NCI-H2107 treated with DMSO at 0.1 percent for 48 hours (cell line): ENCODE data around the gene LIN7A.
"Not testable (repeated sequence)": the region's sequence is repeated elsewhere in the genome, so short reads cannot be mapped to it uniquely, and the experiment has no call there.

Source experiments
- DNase-seq: peaks from one replicate; lab custom pipeline; 2025; ENCODE audit not compliant: unreplicated experiment; lab: John Stamatoyannopoulos, UW

The LIN7A gene

DNA sequence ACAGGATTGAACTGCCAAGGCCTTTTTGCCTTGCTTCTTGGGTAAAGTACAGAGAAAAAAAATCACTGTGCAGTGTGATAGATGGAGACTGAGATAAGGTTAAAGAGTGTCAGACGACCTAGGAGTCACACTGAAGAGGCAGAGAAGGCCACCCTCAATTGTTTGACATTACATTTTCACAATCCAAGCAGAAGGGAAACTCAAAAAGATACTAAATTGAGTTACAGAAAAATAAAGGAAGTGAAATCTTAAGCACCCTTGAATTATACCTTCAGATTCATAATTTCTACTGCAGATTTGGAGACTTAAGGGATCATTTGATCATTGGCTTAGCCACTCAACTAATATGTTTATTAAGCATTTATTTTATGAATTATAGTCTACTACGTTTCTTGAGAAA, 123.9 kb downstream of the LIN7A start:
- DNase-seq: no peak

DNA sequence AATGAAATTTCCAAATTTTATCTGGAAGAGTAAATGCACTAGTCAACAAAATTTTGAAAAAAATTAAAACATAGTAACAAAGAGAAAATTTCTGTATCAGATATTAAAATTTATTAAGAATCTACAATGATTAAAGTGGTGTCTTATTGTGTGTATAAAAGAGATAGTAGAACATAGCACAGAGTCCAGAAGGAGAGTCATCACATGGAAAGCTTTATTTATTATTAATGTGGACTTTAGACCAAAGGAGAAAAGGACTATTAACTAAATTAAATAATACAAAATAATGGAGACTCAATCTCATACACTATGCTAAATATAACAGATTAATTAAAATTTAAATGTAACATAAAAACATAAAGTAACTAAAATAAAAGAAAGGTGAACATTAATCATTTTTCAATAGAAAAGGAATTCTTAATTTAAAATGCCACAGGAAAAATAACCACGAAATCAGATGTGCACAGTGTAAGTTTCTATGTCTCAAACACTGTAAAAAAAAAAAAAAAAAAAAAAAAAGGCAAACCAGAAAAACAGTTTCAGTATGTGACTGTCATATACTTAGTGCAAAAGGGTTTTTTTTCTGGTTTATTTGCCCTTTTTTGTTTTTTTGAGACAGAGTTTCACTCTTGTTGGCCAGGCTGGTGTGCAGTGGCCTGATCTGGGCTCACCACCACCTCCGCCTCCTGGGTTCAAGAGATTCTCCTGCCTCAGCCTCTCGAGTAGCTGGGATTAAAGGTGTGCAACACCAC, 125.6 kb downstream of the LIN7A start:
- no peak for DNase-seq

DNA sequence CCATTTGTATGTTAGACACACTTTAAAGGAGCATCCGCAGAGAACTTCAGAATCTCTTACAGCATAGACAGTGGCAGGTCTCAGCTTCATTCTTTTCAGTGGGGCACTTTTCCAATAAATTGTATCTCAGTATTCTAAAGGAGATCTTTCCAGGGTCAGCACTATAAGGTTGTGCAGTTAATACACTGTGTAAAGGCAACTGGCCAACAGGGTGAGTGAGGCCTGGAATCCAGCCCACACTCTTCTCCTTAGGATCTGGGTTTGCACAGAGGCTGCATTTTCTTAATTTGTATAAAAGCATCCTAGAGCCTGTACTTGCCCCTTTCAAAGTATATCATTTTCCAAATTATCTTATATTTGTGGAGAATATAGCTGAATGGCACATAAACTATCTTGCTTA, 126.9 kb downstream of the LIN7A start:
- DNase-seq: no peak

DNA sequence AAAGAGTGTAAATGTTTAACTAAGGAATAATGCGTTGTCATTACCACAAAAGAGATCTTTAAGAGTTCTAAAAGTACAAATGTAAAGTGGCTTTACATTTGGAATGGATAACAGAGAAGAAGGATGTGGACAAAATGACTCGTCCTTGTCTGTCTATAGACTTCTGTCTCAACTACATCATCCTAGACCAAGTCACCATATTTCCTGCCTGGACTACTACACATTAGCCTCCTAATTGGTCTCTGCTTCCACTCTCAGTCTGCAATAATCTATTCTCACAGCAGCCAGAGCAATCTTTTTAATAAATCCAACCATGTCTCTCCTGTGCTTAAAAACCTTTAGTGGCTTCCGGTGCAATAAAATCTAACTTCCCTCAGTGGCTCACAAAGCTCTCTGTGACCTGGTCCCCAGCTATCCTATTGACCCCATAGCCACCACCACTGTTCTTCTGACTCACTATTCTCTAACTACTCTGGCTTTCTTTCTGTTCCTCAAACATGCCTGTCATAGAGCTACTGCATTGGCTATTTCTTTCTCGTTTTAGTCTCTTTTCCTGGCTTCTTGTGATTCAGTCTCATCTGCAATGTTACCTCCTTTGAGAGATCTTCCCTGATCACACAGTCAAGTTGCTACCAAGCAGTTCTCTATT, 130.0 kb downstream of the LIN7A start:
- DNase-seq: no peak

DNA sequence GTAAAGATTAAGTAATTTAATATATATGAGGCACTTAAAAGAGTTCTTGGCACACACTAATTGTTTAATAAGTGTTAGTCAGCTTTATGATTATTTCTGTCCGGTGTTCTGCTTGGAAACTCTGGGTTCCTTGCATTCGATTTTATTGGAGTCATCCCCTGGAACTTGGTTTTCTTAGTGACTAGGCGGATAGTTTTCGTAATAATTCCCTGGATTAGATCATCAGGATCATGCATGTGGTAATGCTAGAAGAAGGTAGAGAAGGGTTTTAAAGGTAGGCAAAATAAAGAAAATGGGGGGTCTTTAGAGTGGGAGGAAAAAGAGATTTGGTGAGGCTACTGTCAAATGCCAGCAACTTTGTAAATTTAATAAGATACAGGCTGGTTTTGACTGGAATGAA, 132.6 kb downstream of the LIN7A start:
- DNase-seq: no peak

DNA sequence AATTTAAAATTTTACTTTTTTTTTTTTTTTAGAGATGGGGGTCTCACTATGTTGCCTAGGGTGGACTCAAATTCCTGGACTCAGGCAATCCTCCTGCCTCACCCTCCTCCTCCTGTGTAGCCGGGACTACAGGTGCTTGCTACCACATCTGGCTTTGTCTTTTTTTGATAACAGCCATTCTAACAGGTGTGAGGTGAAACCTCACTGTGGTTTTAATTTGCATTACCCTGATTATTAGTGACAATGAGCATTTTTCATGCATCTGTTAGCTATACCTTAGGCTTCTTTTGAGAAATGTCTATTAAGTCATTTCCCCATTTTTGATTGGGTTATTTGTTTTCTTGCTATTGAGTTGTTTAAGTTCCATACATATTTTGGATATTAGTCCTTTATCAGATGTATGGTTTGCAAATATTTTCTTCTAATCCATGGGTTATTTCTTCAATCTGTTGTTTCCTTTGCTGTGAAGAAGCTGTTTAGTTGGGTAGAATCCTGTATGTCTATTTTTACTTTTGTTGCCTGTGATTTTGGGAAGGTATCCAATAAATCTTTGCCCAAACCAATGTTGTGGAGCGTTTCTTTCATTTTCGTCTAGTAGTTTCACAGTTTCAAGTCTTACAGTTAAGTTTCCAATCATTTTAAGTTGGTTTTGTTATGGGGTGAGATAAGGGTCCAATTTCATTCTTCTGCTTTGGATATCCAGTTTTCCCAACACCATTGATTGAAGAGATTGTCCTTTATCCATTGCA, 134.9 kb downstream of the LIN7A start:
- no peak for DNase-seq

DNA sequence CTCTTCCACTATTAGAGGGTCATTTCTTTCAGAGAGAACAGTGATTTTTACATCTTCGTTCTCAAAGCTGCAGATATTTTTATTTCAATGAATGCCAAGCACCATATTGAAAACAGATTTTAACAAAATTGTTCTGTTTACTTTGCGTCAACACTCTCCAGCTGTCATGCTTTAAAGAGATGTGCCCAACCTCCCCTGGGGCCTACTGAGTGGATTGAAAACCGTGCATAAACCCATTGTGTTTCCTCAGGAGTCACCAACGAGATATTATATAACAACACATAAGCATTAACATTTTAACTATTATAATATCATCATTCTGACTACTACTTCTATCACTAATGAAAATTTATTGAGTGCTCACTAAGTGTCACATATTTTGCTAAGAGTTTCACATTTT, 139.5 kb downstream of the LIN7A start:
- DNase-seq: peak; percentile 30

DNA sequence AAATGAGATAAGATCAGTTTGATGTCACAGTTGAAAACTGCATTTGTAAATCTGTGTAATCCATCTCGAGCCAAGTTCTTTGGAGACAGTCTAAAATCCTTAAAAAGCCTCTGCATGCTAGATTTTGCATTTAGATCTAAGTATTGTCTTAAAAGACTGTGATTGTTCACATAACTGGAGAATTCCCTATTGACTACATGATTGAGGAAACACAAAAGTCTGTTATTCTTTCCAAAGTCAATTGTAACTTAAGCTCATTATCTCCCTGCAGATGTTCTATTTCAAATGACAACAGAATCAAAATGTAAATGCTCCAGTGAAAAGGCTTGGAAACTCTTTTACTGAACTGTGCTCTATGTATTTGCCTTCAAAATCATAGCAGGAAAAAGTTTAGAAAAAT, 143.2 kb downstream of the LIN7A start:
- DNase-seq: no peak

DNA sequence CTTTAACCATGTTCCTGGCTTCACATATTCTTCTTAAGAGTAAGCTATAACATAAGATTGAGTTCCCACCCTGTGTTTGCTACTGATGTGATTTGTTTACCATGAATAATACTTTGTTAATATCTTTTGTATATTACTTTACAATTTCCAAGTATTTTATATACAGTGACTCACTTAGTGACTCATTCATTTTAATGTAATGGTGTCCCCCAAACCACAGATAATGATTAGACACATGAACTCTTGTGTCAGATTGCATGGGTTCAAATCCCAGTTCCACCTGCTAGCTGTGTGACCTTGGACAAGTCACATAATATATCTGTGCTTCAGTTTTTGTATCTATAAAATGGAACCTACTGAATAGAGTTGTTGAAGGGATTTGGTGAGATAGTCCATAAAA, 144.9 kb downstream of the LIN7A start:
- DNase-seq: no peak

DNA sequence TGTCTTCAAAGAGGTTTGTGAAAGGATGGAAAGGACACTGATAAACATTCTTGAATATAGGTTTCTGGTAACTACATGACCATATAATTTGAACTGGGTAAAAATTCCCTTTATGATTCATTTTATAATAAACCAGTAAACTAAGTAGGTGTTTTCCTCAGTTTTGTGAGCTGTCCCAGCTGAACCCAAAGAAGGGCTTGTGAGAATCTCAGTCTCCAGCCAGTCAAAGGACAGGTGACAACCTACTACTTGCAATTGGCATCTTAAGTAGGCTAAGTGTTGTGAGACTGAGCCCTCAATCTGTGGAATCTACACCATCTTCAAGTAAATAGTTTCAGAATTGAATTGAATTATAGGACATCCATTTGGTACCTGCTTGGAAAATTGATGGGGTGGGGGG, 145.9 kb downstream of the LIN7A start:
- no peak for DNase-seq

DNA sequence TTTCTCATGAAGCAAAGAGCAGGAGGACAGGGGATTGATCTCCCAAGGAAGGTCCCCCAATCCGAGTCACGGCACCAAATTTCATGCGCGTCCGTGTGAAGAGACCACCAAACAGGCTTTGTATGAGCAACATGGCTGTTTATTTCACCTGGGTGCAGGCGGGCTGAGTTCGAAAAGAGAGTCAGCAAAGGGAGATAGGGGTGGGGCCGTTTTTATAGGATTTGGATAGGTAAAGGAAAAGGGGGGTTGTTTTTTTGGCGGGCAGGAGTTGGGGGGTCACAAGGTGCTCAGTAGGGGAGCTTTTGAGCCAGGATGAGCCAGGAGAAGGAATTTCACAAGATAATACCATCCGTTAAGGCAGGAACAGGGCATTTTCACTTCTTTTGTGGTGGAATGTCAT, 149.3 kb downstream of the LIN7A start:
- not testable (repeated sequence) for DNase-seq

DNA sequence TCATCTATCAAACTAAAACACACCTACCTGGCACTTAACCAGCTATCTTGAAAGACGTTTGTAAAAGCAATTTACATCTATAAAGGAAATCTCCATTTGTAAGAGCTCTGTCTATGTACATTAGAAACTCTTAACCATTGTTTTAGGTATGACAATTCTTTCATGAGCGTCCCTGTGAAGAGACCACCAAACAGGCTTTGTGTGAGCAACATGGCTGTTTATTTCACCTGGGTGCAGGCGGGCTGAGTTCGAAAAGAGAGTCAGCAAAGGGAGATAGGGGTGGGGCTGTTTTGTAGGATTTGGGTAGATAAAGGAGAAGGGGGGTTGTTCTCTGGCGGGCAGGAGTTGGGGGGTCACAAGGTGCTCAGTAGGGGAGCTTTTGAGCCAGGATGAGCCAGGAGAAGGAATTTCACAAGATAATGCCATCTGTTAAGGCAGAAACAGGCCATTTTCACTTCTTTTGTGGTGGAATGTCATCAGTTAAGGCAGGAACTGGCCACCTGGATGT, 154.7 kb downstream of the LIN7A start:
- DNase-seq: not testable (repeated sequence)

DNA sequence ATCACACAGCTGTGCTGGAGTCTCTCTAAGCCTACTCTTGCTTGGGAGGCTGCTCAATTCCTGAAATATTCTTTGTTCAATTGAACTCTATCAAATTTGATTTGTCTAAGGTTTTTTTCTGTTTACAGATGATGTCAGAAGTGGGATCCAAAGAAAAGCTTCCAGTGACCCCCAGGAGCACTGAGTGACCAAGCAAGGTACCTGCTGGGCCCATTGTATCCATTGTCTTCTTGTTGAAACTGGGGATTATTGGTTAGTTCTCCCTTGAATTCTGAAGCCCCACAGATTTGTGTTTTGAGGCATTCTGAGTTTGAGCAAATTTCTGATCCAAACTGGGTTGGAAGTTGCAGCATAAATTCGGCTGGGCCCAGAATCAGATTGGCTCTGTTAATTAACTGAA, 156.4 kb downstream of the LIN7A start:
- no peak for DNase-seq

DNA sequence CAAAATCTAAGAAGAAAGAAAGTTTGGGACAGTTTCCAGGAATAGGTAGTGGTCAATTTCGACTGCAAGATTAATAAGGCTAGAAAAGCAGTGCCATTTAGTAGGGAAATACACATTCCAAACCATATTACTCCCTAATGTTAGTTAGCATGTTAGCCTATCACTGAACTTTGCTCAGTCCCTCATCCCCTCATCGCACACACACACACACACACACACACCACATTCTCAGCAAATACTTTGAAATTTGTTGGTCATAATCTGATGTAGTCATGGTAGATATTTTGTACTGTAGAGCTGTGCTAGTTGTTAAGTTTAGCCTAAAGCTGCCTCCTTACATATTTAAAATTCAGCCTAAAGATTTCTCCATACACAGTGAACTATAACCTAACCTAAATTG, 157.0 kb downstream of the LIN7A start:
- DNase-seq: no peak

DNA sequence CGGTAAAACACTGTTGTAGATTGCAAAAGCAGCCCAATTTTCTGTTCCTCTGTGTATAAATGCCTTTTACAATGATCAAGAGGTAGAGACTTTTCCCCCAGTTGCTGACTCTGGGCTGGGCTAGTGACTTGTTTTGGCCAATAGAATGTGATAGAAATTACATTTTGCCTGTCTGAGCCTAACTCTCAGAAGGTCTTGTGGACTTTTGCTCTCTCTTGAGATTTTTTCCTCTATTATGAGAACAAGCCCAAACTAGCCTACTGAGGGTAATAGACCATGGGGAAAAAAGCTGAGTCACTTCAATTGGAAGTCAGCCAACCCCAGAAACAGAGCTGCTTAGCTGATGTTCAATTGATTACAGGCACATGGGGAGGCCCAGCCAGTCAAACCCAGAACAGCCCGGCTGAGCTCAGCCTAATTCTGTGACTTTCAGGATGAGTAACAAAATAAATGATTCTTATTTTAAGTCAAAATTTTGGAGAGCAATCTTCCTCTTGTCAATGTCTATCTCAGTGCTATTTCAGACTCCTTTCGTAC, 159.7 kb downstream of the LIN7A start:
- DNase-seq: peak; percentile 94

DNA sequence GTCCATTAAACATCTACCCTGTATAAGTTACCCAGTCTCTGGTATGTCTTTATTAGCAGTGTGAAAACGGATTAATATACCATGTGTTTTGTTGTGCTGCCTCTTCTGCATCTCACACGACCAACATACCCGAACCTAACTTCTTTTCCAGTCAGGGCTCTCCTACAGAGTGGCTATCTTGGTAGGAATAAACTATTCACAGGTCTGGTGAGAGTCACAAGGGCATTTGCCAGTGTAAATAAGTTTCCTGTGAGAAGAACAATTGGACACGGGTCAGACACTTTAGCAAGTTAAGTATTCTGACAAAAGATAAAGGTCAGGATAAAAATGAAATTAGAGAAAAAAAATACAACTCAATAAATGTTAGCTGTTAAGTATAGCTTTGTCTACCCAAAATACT, 160.1 kb downstream of the LIN7A start:
- DNase-seq: no peak

DNA sequence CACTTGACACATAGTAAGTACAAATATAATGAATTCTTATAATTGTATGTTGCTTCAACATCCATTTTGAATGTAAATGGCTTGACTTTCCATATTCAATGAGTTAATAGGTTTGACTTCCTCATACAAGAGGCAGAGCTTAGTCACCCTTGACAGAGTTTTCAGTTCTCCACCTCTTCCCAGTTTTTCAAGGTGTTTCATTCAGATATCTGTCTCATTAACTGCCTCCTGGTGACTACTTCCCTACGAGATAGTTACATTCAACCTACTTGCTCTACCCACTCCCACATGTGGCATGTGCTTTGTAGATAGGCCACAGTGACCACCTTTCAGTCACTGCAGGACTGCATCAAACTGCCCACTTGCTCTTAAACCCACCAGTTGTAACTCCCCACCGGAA, 161.0 kb downstream of the LIN7A start:
- no peak for DNase-seq

DNA sequence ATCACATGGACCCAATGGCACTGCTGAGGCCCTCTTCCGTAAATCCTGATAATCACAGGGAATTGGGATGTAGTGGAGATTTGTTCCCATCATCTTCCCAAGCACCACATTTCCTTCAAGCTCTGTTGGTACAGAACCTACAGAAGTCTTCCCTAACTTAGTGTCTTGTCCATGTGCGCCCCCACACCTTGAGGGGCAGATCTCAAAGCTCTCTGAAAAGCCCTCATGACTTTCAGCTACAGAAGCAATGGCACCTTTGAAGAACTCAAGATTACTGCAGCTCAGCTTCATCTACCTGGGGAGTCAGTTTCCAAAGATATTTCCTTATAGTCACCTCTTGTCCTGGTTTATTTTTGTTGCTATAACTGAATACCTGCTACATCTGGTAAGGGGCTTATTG, 166.8 kb downstream of the LIN7A start:
- no peak for DNase-seq

DNA sequence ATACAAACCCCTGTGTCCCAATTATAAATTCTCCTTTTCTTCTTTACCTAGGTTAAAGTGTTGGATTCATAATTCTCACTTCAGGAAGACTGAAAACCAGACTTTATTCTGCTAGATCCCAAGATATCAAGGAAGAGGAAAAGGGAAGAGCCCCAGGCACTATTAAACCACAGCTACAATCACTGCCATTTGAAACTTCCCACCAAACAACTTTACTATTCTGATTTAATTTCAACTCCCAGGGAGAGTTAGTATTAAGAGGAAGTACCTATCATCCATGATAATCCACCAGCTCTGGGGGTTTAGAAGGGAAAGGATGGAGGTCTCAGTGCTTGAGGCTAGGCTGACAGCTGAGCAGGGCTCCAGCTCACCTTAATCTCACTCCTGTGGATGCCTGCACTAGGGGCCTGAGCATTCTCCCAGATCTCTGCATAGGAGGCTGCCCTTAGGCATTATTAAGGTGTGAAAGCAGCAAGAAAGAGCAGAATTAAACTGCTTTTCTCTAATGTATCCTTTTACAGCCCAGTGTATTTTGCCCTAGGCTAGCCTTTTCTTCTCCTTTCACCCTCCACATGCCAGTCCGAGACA, 168.1 kb downstream of the LIN7A start:
- DNase-seq: no peak

DNA sequence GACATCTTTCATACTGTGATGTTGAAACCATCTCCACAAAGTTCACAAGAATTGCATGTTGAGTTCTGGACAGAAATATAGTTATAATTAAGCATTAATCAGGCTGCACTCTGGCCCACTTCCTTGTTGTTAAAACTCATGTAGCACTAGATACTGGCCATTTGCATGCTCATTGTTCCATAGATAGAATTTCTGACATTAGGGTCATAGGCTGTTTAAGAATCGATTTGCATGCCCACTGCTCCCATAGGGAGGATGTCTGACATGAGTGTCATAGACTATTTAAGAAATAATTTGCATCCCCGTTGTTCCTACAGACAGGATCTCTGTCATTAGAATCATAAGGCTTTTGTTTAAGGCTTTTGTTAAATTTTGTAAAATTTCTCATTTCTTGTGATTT, 170.8 kb downstream of the LIN7A start:
- DNase-seq: no peak

DNA sequence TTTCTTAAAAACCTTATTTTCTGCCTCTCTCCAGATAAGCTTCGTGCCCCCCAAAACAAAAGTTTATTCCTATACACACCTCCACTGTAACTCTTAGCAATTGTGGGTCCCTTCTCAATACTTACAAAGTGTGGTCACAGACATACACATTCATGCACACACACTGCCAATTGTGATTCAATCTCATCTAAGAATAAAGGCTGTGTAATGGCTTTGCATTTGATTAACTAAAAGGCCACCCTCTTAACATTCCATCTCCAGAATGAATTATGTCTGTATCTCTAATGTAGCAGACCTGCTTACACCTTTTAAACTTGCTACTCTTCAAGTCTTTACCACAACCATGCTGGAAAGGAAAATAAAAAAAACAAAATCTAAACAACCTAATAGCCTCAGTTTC, 171.5 kb downstream of the LIN7A start:
- DNase-seq: no peak
